HG03045 (cell line): ENCODE data around the gene DGKA.

ENCODE experiments used
- ATAC-seq: cut with Tn5 transposase; IDR thresholded peaks from one replicate; pipeline ENCODE4 v1.9.1; 2021; ENCODE audit warnings: mild to moderate bottlenecking, moderate library complexity; ENCODE audit not compliant: unreplicated experiment

The DGKA gene

GRCh38 chr12:55931317-55931779, 386 bp downstream of the DGKA start:
- no peak for ATAC-seq

GRCh38 chr12:55931780-55932550, 1.0 kb downstream of the DGKA start:
- ATAC-seq: no peak

GRCh38 chr12:55932551-55932910, 1.6 kb downstream of the DGKA start:
- ATAC-seq: no peak

GRCh38 chr12:55933169-55933798, 2.3 kb downstream of the DGKA start:
- no peak for ATAC-seq

GRCh38 chr12:55933799-55934742, 3.1 kb downstream of the DGKA start:
- no peak for ATAC-seq

GRCh38 chr12:55934773-55935172, 3.8 kb downstream of the DGKA start:
- ATAC-seq: no peak

GRCh38 chr12:55935738-55936151, 4.8 kb downstream of the DGKA start:
- no peak for ATAC-seq

GRCh38 chr12:55937981-55938380, 7.0 kb downstream of the DGKA start:
- no peak for ATAC-seq

GRCh38 chr12:55938826-55939501, 8.0 kb downstream of the DGKA start:
- no peak for ATAC-seq

- peak; percentile 90 for ATAC-seq
These were observed 9.2 kb downstream of the DGKA start for GRCh38 chr12:55940065-55940732.

GRCh38 chr12:55942055-55942454, 11.1 kb downstream of the DGKA start:
- no peak for ATAC-seq

- ATAC-seq: no peak
These were observed 11.7 kb downstream of the DGKA start for GRCh38 chr12:55942577-55943136.

GRCh38 chr12:55946553-55946952, 15.6 kb downstream of the DGKA start:
- ATAC-seq: no peak

GRCh38 chr12:55955344-55955743, 24.4 kb downstream of the DGKA start:
- no peak for ATAC-seq

GRCh38 chr12:55955800-55956508, 25.0 kb downstream of the DGKA start:
- ATAC-seq: no peak

GRCh38 chr12:55957106-55957859, 26.3 kb downstream of the DGKA start:
- ATAC-seq: no peak

GRCh38 chr12:55963760-55964159, 32.8 kb downstream of the DGKA start:
- ATAC-seq: no peak

- ATAC-seq: no peak
These were observed 34.3 kb downstream of the DGKA start for GRCh38 chr12:55965240-55965639.
